ENCODE data around the gene CASKIN2.
"Not testable (repeated sequence)": the region's sequence is repeated elsewhere in the genome, so short reads cannot be mapped to it uniquely, and the experiment has no call there.

The CASKIN2 gene

GRCh38 chr17:75487351-75488070, 27.8 kb downstream of the CASKIN2 start:
- DNase-seq = no peak

- no peak for DNase-seq
Observed at GRCh38 chr17:75486951-75487350, 28.4 kb downstream of the CASKIN2 start.

GRCh38 chr17:75486151-75486550, 29.2 kb downstream of the CASKIN2 start:
- no peak for DNase-seq

GRCh38 chr17:75485688-75486087, 29.6 kb downstream of the CASKIN2 start:
- no peak for DNase-seq

GRCh38 chr17:75482098-75482942, 33.0 kb downstream of the CASKIN2 start:
- DNase-seq = no peak

GRCh38 chr17:75481194-75482068, 33.9 kb downstream of the CASKIN2 start:
- DNase-seq = no peak

- no peak for DNase-seq
Observed at GRCh38 chr17:75480281-75480680, 35.1 kb downstream of the CASKIN2 start.

- DNase-seq = no peak
Observed at GRCh38 chr17:75478508-75478907, 36.8 kb downstream of the CASKIN2 start.

- DNase-seq = not testable (repeated sequence)
Observed at GRCh38 chr17:75477490-75477862, 37.9 kb downstream of the CASKIN2 start.

GRCh38 chr17:75476752-75477489, 38.4 kb downstream of the CASKIN2 start:
- no peak for DNase-seq

- no peak for DNase-seq
Observed at GRCh38 chr17:75476271-75476671, 39.1 kb downstream of the CASKIN2 start.

GRCh38 chr17:75475851-75476250, 39.5 kb downstream of the CASKIN2 start:
- DNase-seq = no peak

- no peak for DNase-seq
Observed at GRCh38 chr17:75475144-75475835, 40.0 kb downstream of the CASKIN2 start.

GRCh38 chr17:75474736-75475135, 40.6 kb downstream of the CASKIN2 start:
- DNase-seq = no peak

GRCh38 chr17:75473246-75473645, 42.1 kb downstream of the CASKIN2 start:
- no peak for DNase-seq

- peak; percentile 51 for DNase-seq
Observed at GRCh38 chr17:75472119-75472518, 43.2 kb downstream of the CASKIN2 start.

GRCh38 chr17:75471207-75471606, 44.1 kb downstream of the CASKIN2 start:
- no peak for DNase-seq

- DNase-seq = no peak
Observed at GRCh38 chr17:75468779-75469373, 46.5 kb downstream of the CASKIN2 start.

GRCh38 chr17:75468291-75468754, 47.0 kb downstream of the CASKIN2 start:
- no peak for DNase-seq

GRCh38 chr17:75465039-75465438, 50.3 kb downstream of the CASKIN2 start:
- no peak for DNase-seq

GRCh38 chr17:75463603-75464002, 51.7 kb downstream of the CASKIN2 start:
- no peak for DNase-seq
